Endodermal cell (in vitro differentiated cells): Measurements from ENCODE around the gene FGF12. TPM values are rescaled to one million over a fixed set of nuclear protein-coding genes. Genes with fewer than 3 reads are reported as not detected.

ENCODE experiments used
- DNase-seq: peaks from one replicate; pipeline ENCODE4 v3.0.0-alpha.2; 2017
- H3K27ac ChIP-seq: 2 replicates; pipeline ENCODE4 v1.5.1; 2013; ENCODE audit warnings: mild to moderate bottlenecking, low read depth, low read length, moderate library complexity
- H3K27me3 ChIP-seq: 2 replicates; pipeline ENCODE4 v1.6.1; 2013; ENCODE audit warnings: mild to moderate bottlenecking, low read length, moderate library complexity; ENCODE audit not compliant: insufficient read depth, control insufficient read depth, poor library complexity, severe bottlenecking
- H3K36me3 ChIP-seq: 2 replicates; pipeline ENCODE4 v1.7.0; 2013; ENCODE audit warnings: mild to moderate bottlenecking, low read length, moderate library complexity; ENCODE audit not compliant: control insufficient read depth, insufficient read depth
- H3K4me1 ChIP-seq: one replicate; pipeline ENCODE4 v1.7.0; 2013; ENCODE audit warnings: low read length; ENCODE audit not compliant: control insufficient read depth, insufficient read depth
- H3K4me3 ChIP-seq: 2 replicates; pipeline ENCODE4 v1.5.1; 2013; ENCODE audit warnings: mild to moderate bottlenecking, low read length, moderate library complexity
- H3K9ac ChIP-seq: 2 replicates; pipeline ENCODE4 v1.6.1; 2013; ENCODE audit warnings: mild to moderate bottlenecking, low read length, moderate library complexity; ENCODE audit not compliant: poor library complexity, severe bottlenecking; ENCODE audit errors: extremely low read depth
- H3K9me3 ChIP-seq: 2 replicates; pipeline ENCODE4 v1.6.1; 2013; ENCODE audit warnings: mild to moderate bottlenecking, low read length, moderate library complexity; ENCODE audit not compliant: control insufficient read depth
- H3K27ac Mint-ChIP-seq: 2 replicates; pipeline ENCODE4 v1.8.0; 2020; ENCODE audit warnings: mixed read lengths
- H3K27me3 Mint-ChIP-seq: 2 replicates; pipeline ENCODE4 v1.8.0; 2021; ENCODE audit warnings: mild to moderate bottlenecking, mixed read lengths; ENCODE audit not compliant: insufficient read depth
- H3K36me3 Mint-ChIP-seq: 2 replicates; pipeline ENCODE4 v1.8.0; 2020; ENCODE audit warnings: low read depth, mixed read lengths
- H3K4me1 Mint-ChIP-seq: 2 replicates; pipeline ENCODE4 v1.8.0; 2020; ENCODE audit warnings: mixed read lengths
- H3K4me3 Mint-ChIP-seq: 2 replicates; pipeline ENCODE4 v1.8.0; 2020; ENCODE audit warnings: mild to moderate bottlenecking, moderate library complexity, mixed read lengths
- H3K9me3 Mint-ChIP-seq: 2 replicates; pipeline ENCODE4 v1.8.0; 2020; ENCODE audit warnings: mild to moderate bottlenecking, mixed read lengths
- CTCF ChIP-seq: fragments of 200-600 bp; sonication (generic); conservative IDR thresholded peaks from 2 replicates; pipeline ENCODE4 v1.5.0; 2021; ENCODE audit warnings: antibody characterized with exemption, mild to moderate bottlenecking
- WGBS, 2 experiments: methylation state at CpG; one replicate each; pipeline versions ENCODE4 v1.1.5 to v1.1.7; 2013; ENCODE audit warnings: missing lambda C conversion rate in 2 of 2, mixed read lengths in 1 of 2; ENCODE audit not compliant: insufficient coverage in 1 of 2, insufficient read length in 1 of 2; 5-methylcytosine and 5-hydroxymethylcytosine counted together
- total RNA-seq, 2 donors: library from RNA; stranded (reverse); fragmentation: NEBNext Ultra II Directional in 1 of 2; extraction: Animal tissue kit (Norgen Biotek cat#: 25700) in 1 of 2; gene quantifications; 2 replicates in 1 of 2; 3 replicates in 1 of 2; pipeline ENCODE4 v1.2.1, GENCODE V29; 2021

Gene FGF12
- total RNA-seq, 2 donors from 2014 or later: 22.9 to 25.2 TPM

- H3K27me3 Mint-ChIP-seq: no peaks in the 10 kb centered on the region
- H3K27me3 ChIP-seq: no peaks in the 10 kb centered on the region
- no peaks in the 10 kb centered on the region for H3K36me3 ChIP-seq
- no peak overlapping the region for H3K4me3 Mint-ChIP-seq
- no peaks in the 10 kb centered on the region for H3K36me3 Mint-ChIP-seq
- no peak overlapping the region for H3K27ac ChIP-seq
- no peaks in the 10 kb centered on the region for H3K4me1 ChIP-seq
- H3K9me3 Mint-ChIP-seq: no peaks in the 10 kb centered on the region
- no peak overlapping the region for H3K4me3 ChIP-seq
- TF ChIP-seq CTCF: no peak
- no peaks in the 10 kb centered on the region for H3K9me3 ChIP-seq
- peaks cover 16% of the 10 kb centered on the region for H3K4me1 Mint-ChIP-seq
- H3K27ac Mint-ChIP-seq: no peak overlapping the region
- no peak for DNase-seq
- no peak overlapping the region for H3K9ac ChIP-seq
- 80 to 92% methylated on average over 2 to 4 of the region's 4 CpGs for WGBS, 2 experiments
Observed at GRCh38 chr3:192181151-192181550, 546.2 kb downstream of the FGF12 start.

- H3K4me1 Mint-ChIP-seq: peaks cover 3% of the 10 kb centered on the region
- no peaks in the 10 kb centered on the region for H3K27me3 Mint-ChIP-seq
- 96 to 100% methylated on average over 1 to 3 of the region's 3 CpGs for WGBS, 2 experiments
- no peak overlapping the region for H3K27ac Mint-ChIP-seq
- H3K36me3 Mint-ChIP-seq: no peaks in the 10 kb centered on the region
- Histone ChIP-seq H3K9ac (no peak overlapping the region), H3K36me3 (no peaks in the 10 kb centered on the region), H3K27ac (no peak overlapping the region), H3K4me3 (no peak overlapping the region), H3K27me3 (no peaks in the 10 kb centered on the region), H3K9me3 (no peaks in the 10 kb centered on the region), H3K4me1 (no peaks in the 10 kb centered on the region)
- no peak overlapping the region for H3K4me3 Mint-ChIP-seq
- TF ChIP-seq CTCF: no peak
- DNase-seq: no peak
- H3K9me3 Mint-ChIP-seq: no peaks in the 10 kb centered on the region
Observed at GRCh38 chr3:192177383-192177782, 550.0 kb downstream of the FGF12 start.

- H3K36me3 Mint-ChIP-seq: peaks cover 1% of the 10 kb centered on the region
- no peaks in the 10 kb centered on the region for H3K9me3 ChIP-seq
- no peak overlapping the region for H3K4me3 ChIP-seq
- 96 to 98% methylated on average over 4 of the region's 4 CpGs for WGBS, 2 experiments
- no peak overlapping the region for H3K27ac ChIP-seq
- no peaks in the 10 kb centered on the region for H3K27me3 ChIP-seq
- no peaks in the 10 kb centered on the region for H3K36me3 ChIP-seq
- no peaks in the 10 kb centered on the region for H3K27me3 Mint-ChIP-seq
- peaks cover 9% of the 10 kb centered on the region for H3K4me1 Mint-ChIP-seq
- DNase-seq: no peak
- no peaks in the 10 kb centered on the region for H3K4me1 ChIP-seq
- H3K9me3 Mint-ChIP-seq: no peaks in the 10 kb centered on the region
- H3K4me3 Mint-ChIP-seq: no peak overlapping the region
- H3K27ac Mint-ChIP-seq: no peak overlapping the region
- no peak for TF ChIP-seq CTCF
- no peak overlapping the region for H3K9ac ChIP-seq
Observed at GRCh38 chr3:192174283-192174682, 553.1 kb downstream of the FGF12 start.
